HG03066 (cell line): Measurements from ENCODE around the gene ASCC2.

Experiments used
- ATAC-seq: cut with Tn5 transposase; IDR thresholded peaks from one replicate; pipeline ENCODE4 v1.9.1; 2021; ENCODE audit warnings: low read depth; ENCODE audit not compliant: unreplicated experiment

The ASCC2 gene

DNA sequence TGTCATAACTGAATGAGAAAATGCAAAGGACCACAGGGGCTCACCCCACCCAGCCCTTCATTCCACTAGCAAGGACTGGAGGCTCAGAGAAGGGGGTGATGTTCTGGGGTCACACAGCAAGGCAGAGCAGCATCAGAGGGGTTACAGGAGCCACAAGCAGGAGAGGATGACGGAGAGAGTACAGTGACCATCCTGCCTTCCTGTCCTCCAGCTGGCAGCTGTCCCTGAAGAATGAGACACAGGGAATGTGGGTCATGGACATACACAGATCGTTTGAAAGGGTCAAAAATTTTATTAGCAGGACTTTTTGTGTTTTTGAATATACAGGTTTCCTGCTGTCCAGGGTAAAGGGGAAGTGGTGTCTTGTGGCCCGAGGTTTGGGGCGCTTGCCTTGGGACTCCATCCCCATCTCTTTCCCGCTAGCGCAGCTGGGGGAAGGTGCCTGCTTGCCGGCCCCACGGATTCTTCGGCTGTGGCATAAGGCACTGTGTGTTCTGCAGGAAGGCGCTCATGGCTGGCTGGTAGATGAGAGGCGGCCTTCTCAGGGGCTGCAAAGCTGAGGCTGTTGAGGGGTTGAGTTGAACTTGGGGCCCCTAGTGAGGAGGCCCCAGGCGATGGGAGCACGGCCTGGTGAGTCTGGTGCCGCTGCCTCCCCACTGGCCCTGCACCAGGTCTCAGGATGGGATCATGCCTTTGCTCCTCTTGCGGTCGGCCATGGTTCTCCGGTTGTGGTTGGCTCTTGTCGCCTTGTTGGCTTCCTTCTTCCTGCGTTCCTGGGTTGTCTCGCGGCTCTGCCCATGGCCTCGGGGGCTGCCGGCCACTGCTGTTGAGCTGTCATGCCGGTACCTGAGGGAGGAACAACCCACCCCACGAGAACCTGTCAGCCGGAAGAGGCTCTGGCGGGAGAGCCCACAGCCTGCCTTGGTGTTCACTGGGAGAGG lies 49.5 kb downstream of the ASCC2 start:
- ATAC-seq: no peak

DNA sequence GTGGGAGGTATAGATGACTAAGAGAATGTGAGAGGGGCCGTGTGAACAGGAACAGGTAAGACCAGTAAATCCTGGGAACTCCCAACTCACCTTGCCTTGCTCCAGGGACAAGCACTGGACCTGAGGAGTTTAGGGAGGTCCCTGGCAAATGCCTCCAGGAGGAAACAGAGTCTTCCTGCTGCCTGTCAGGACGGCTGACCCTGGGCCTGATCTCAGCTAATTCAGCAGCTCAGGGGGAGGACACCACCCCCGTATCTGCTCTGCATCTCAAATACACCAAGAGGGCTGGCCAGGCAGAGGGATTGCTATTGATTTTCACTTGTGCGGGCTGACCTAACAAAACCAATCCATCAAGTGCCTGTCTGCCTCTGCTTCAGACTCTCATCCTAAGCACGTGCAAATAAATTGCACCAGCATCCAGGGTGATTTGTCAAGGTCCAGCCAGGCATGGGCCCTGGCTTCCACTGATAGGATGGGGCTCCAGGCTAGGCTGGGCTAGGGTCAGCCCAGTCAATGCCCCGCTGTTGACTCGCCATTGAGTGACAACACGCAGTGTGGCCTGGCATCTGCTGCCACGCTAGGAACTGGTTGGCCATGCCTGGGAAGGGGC lies 50.6 kb downstream of the ASCC2 start:
- no peak for ATAC-seq

DNA sequence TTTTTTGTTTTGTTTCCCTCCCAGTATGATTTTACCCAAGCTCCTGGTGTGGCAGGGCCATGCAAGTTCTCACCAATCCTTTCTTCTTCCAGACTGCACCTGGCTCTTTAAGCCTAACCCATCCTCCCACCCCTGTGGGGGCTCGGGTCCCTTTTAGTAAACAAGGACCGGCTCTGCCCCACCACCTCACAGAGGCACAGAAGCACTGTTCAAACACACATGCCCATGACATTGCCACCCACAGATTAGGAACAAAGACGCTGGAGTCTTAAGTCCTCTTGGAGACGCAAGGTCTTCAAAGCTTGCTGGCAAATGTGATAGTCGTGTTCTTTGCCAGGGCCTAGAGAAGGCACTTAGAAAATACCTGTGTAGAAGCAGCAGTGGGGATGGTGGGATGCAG lies 52.0 kb downstream of the ASCC2 start:
- ATAC-seq: no peak

- ATAC-seq: no peak
These were observed 53.4 kb downstream of the ASCC2 start for GRCh38 chr22:29784451-29785361.

- ATAC-seq: no peak
These were observed 55.8 kb downstream of the ASCC2 start for GRCh38 chr22:29782061-29782845.

DNA sequence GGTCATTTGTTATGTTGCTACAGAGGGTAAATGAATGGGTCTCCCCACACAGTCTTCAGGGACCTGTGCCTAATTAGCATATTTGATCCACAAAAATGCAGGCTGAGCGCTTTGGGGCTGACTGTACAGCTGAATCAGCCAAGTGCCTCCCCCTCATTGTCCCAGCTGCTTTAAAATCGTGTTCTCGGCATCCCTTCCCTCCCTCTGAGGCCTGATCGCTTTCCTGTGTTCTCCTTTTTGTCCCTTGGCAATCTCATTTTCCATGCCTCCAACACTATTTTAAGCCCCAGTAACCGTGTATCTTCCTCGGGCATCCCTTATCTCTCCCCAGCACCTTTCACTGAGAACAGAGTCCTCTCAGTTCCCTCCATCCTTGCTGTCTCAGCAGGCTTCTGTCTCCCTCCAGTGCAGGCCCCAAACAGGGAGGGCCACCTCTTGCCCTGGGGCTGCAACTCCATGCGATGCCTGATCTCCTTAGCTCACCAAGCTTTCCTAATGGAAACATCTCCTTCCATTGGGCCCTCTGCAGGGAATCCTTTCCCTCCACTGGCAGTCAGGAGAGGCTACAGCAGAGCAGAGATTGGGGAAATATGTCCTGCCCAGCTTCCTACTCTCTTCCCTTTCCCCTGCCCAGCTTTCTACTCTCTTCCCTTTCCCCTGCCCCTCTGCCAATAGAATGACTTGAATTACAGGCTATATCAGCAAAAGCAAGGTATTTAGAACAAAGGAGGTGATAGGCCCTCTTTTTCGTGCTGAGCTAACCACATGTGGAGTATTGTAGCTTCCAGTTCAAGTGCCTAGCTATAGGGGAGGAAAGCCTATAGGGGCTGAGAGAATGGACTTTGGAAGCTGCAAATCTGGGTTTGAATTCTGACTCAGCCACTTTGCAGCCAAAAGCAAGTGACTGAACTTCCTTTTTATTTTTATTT lies 57.1 kb downstream of the ASCC2 start:
- no peak for ATAC-seq

DNA sequence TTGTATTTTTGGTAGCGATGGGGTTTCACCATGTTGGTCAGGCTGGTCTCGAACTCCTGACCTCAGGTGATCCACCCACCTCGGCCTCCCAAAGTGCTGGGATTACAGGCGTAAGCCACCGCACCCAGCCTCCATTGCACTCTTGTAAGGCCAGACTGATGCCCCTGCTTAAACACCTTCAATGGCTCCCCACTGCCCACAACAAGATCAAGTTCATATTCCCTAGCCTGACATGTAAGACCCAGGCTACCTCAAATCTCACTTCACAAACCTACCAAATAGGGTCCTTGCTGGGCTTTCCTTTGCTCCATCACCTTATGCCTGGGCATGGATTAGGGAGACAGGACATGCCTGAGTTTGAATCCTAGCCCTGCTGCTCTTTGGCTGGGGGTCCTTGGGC lies 57.9 kb downstream of the ASCC2 start:
- ATAC-seq: no peak

- ATAC-seq: no peak
These were observed 64.8 kb downstream of the ASCC2 start for GRCh38 chr22:29773233-29773632.

- ATAC-seq: no peak
These were observed 65.9 kb downstream of the ASCC2 start for GRCh38 chr22:29772170-29772641.

GRCh38 chr22:29769723-29770321 lies 68.3 kb downstream of the ASCC2 start:
- ATAC-seq: no peak

GRCh38 chr22:29768052-29768693 lies 69.9 kb downstream of the ASCC2 start:
- no peak for ATAC-seq

DNA sequence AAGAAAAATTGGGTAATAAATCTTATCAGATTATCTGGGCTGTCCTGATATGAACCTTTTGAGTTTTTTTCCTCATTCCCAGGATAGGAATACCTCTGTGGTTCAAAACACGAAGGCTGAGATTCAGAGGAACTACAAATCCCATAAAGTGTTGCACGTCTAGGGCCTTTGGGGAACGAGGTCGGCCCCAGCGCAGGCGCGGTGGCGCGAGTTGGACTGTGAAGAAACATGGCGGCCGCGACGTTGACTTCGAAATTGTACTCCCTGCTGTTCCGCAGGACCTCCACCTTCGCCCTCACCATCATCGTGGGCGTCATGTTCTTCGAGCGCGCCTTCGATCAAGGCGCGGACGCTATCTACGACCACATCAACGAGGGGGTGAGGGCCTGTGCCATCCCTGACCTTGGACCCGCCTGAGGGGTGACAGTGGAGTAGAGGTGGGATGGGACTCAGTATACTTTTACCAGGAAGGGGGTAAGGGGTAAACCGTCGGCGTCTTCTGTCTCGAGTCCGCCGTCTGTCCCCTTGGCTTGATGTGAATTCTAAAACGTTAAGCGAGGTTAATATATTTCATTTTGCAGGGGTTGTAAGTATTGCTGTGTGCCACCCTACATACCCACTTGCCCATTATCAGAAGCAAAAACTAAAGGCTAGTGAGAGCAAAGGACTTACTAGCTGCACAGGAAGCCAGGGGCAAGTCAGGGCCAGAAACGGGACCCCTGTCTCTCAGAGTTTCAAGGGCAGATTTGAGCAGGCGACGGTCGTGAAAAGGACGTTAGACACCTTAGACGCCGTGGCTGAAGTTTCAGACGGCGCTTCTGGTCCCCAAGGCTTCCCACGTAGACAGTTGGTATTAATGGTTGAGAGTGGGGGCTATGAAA lies 70.7 kb downstream of the ASCC2 start, which contains the start of gene UQCR10:
Gene UQCR10 (plus strand): TSS at position 199 of the 881 bp plus-strand sequence. CDS start 30 bp downstream, at position 229.
- ATAC-seq: peak; percentile 54

DNA sequence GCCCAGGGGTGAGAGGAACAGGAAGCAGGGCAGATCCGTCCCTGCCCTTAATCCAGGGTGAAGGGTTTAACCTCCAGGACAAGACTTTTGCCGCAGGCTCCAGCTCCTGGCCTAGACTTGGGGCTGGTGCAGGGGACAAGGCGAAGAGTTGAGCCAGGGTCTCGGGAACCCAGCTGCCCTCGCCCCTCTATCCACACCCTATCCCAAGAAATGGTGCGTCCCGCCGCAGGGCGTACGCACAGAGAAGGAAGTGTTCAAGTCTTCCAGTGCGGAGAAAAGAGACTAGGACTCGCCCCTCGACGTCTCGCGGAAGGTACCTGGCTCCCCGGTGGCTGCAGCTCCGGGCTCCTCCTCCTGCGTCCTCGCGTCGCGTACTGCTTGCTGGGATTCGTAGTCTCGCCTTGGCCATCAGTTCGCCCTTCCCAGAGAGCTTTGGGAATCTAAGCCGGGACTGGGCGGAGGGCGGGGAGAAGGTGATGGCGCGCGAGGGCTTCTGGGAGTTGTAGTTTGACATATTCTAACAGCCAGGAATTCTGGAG lies 71.4 kb downstream of the ASCC2 start, which contains the start of gene ZMAT5:
Gene ZMAT5 (minus strand): TSS at position 376 of the 539 bp plus-strand sequence. CDS start 18,463 bp downstream, outside the sequence.
- peak; percentile 83 for ATAC-seq

DNA sequence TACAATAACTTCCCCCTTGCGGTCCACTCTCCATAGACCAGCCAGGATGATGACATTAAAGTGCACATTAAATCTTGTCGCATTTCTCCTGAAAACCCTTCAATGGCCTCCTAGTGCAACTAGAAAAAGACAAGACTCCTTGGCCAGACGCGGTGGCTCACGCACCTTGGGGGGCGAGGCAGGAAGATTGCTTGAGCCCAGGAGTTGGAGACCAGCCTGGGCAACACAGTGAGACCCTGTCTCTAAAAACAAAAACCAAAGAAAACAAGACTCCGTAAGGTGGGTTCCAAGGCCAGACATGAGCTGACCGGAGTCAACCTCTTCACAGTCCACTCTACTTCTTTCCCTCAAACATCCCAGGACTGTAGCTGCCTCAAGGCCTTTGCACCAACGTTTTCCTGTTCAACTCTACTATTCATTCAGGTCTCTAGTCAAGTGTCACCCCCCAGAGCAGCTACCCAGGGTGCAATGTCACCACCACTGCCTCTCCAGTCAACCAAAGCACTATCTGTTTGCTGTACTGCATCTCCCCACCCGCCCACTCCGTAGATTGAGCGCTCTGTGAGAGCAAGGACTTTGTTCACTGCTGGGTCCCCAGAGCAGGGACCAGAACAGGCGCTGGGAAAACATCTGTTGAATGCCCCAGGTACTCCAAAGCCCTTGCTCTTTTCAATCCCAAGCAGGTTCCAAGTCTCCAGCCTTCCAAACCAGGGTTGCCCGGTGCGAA lies 72.0 kb downstream of the ASCC2 start:
- peak; percentile 22 for ATAC-seq

DNA sequence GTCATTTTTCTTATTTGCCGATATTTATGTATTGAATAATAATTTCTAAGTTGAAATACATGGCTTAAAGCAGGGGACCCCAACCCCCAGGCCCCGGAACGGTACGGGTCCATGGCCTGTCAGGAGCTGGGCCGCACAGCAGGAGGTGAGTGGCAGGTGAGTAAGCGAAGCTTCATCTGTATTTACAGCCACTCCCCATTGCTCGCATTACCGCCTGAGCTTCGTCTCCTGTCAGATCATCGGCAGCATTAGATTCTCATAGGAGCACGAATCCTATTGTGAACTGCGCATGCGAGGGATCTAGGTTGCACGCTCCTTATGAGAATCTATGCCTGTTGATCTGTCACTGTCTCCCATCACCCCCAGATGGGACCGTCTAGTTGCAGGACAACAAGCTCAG lies 75.8 kb downstream of the ASCC2 start:
- ATAC-seq: no peak

- no peak for ATAC-seq
These were observed 79.1 kb downstream of the ASCC2 start for GRCh38 chr22:29758959-29759358.
